Type B pancreatic cell (in vitro differentiated cells): ENCODE data around the gene OSBP2. TPM values are rescaled to one million over a fixed set of nuclear protein-coding genes. Genes with fewer than 3 reads are reported as not detected.
A peak's percentile ranks its signal among the peaks of the same experiment; 100 is the strongest.

Source experiments
- DNase-seq: peaks from one replicate; pipeline ENCODE4 v3.0.0; 2021; ENCODE audit warnings: mixed read lengths; ENCODE audit not compliant: unreplicated experiment; ENCODE audit errors: extremely low spot score
- H3K27ac Mint-ChIP-seq: 2 replicates; pipeline ENCODE4 v1.8.0; 2021; ENCODE audit warnings: mild to moderate bottlenecking, mixed read lengths
- H3K27me3 Mint-ChIP-seq: 2 replicates; pipeline ENCODE4 v1.8.0; 2021; ENCODE audit warnings: mixed read lengths
- H3K36me3 Mint-ChIP-seq: 2 replicates; pipeline ENCODE4 v1.8.0; 2021; ENCODE audit warnings: mixed read lengths
- H3K4me1 Mint-ChIP-seq: one replicate; pipeline ENCODE4 v1.8.0; 2021; ENCODE audit warnings: mixed read lengths; ENCODE audit not compliant: unreplicated experiment
- H3K4me3 Mint-ChIP-seq: 2 replicates; pipeline ENCODE4 v1.8.0; 2021; ENCODE audit warnings: mild to moderate bottlenecking, mixed read lengths
- H3K9me3 Mint-ChIP-seq: 2 replicates; pipeline ENCODE4 v1.8.0; 2021; ENCODE audit warnings: mixed read lengths
- CTCF ChIP-seq: fragments of 200-600 bp; sonication (generic); conservative IDR thresholded peaks from 2 replicates; pipeline ENCODE4 v1.5.0; 2021; ENCODE audit warnings: antibody characterized with exemption, mild to moderate bottlenecking
- total RNA-seq: library from RNA; stranded (reverse); gene quantifications from 2 replicates; pipeline ENCODE4 v1.2.1, GENCODE V29; 2021; ENCODE audit warnings: low replicate concordance

The OSBP2 gene
- total RNA-seq, 1 donor from 2014 or later, result 8.1 TPM

DNA sequence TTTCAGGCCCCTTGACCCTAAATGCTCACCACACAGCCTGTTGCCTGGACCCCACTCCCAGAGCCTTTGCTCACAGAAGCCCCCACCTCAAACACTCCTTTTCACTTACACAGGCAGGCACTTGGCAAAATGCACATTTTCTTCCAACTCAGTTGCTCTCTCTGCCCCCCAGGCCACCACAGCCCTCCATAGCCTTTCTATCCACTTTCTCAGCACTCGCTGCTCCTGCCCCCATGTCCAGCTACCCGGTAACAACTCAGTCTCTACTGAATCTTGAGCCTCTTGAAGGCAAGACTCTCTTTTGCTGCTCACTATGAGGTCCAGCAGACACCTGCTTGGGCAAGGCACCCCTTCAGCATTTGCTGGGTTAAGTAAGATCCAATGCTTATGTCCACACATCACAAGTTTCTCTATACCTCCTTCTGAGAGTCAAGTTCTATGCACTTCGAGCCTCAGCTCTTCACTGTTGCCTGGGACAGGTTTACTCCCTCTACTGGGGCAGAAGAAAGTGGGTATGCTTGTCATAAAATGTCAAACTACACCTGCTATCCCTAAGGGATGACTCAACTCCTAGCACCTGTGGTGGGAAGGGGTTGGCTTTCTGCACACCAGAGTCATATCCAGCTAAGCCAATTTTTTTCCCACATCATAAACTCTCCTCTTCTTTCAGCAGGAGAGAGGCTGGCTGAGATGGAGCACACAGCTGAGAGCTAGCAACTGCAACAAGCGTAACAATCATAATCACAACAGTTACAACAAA is 237.0 kb downstream of the OSBP2 start:
- DNase-seq, result no peak
- Mint-ChIP-seq H3K36me3 (peaks cover 39% of the 10 kb centered on the region), H3K27me3 (no peaks in the 10 kb centered on the region), H3K27ac (peak overlapping the region; percentile 28), H3K4me3 (no peak overlapping the region), H3K4me1 (no peaks in the 10 kb centered on the region), H3K9me3 (no peaks in the 10 kb centered on the region)
- TF ChIP-seq CTCF, result no peak

DNA sequence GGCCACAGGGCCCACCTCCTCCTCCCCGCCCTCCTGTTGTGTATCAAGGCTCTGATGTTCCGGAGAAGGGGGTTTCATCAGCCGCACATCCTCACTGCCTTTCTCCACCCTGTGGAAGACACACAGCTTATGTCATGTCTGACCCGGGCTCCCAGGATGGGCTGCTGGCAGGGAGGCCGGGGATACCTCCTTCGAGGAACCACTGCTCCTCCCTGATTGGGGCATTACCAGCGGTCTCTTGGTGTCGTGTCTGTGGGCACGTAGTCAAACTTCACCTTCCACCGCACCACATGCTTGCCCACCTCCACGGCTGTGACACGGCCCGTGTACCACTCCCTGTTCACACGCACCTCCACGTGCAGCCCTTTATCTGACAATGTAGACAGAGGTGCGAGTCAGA is 238.0 kb downstream of the OSBP2 start:
- no peak overlapping the region for H3K4me3 Mint-ChIP-seq
- H3K27ac Mint-ChIP-seq, result no peak overlapping the region
- H3K4me1 Mint-ChIP-seq, result no peaks in the 10 kb centered on the region
- H3K9me3 Mint-ChIP-seq, result no peaks in the 10 kb centered on the region
- peaks cover 30% of the 10 kb centered on the region for H3K36me3 Mint-ChIP-seq
- no peak for DNase-seq
- no peak for TF ChIP-seq CTCF
- H3K27me3 Mint-ChIP-seq, result no peaks in the 10 kb centered on the region

- Mint-ChIP-seq H3K4me3 (no peak overlapping the region), H3K9me3 (no peaks in the 10 kb centered on the region), H3K27me3 (no peaks in the 10 kb centered on the region), H3K27ac (no peak overlapping the region), H3K4me1 (no peaks in the 10 kb centered on the region), H3K36me3 (peaks cover 31% of the 10 kb centered on the region)
- DNase-seq, result no peak
- no peak for TF ChIP-seq CTCF
These were observed 238.8 kb downstream of the OSBP2 start for GRCh38 chr22:30933457-30933856.

- Mint-ChIP-seq H3K4me3 (no peak overlapping the region), H3K4me1 (no peaks in the 10 kb centered on the region), H3K27me3 (no peaks in the 10 kb centered on the region), H3K27ac (no peak overlapping the region), H3K9me3 (no peaks in the 10 kb centered on the region), H3K36me3 (peaks cover 26% of the 10 kb centered on the region)
- TF ChIP-seq CTCF, result no peak
- DNase-seq, result no peak
These were observed 239.4 kb downstream of the OSBP2 start for GRCh38 chr22:30934053-30934452.

GRCh38 chr22:30940685-30941362 is 246.2 kb downstream of the OSBP2 start:
- DNase-seq, result no peak
- Mint-ChIP-seq H3K27ac (no peak overlapping the region), H3K4me3 (no peak overlapping the region)

More at GRCh38 chr22:30940685-30941362, 246.2 kb downstream of the OSBP2 start:
- TF ChIP-seq CTCF, result no peak
- no peaks in the 10 kb centered on the region for H3K4me1 Mint-ChIP-seq
- no peaks in the 10 kb centered on the region for H3K9me3 Mint-ChIP-seq
- peaks cover 38% of the 10 kb centered on the region for H3K36me3 Mint-ChIP-seq
- no peaks in the 10 kb centered on the region for H3K27me3 Mint-ChIP-seq
